GM18498 (cell line): Measurements from ENCODE around the gene DCLRE1A.

Experiments used
- ATAC-seq: cut with Tn5 transposase; IDR thresholded peaks from one replicate; pipeline ENCODE4 v1.9.1; 2021; ENCODE audit warnings: mild to moderate bottlenecking, moderate library complexity; ENCODE audit not compliant: unreplicated experiment

The DCLRE1A gene

GRCh38 chr10:113801569-113801968, 52.3 kb downstream of the DCLRE1A start:
- no peak for ATAC-seq

DNA sequence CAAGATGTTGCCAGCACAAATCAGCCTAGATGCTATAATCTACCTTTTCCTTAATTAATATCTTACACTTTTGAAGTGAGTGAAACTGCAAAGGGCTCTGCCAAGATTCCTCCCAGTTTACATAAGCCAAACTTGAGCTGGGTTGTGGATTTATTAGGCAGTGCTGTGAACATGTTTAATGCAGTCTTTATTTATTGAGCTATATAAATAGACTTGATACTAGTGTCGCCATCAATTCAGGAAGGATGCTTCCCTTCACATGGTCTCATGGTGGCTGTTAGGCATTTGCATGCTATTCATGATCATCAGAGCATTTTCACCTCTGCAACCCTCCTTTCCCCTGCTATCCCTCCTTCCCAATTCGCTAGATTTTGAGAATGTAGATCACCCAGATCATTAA, 62.2 kb downstream of the DCLRE1A start:
- no peak for ATAC-seq

DNA sequence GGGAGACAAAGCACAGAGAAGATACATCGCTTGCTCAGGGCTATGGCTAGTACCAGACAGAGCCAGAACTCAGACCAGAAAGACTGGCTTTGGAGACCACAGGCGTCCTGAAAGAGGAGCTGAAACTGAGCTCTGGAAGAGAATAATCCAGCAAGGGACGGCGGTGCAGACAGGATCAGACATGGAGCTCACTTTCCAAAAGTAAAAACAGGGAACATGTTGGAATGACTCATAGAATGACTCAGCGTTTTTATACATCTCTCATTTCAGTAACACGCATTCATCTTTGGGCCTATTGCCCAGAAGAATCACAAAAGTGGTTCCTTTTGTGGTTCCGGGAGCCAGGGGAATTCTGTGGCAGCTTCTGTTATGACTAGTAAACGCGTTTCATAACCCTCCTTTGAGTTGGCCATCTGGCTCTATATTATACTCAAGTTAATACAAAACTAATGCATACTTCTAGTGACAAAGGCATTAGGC, 65.2 kb downstream of the DCLRE1A start:
- ATAC-seq, result peak; percentile 82
